HG02885 (cell line): ENCODE data around the gene LMO1.

Source experiments
- ATAC-seq: cut with Tn5 transposase; IDR thresholded peaks from one replicate; pipeline ENCODE4 v1.9.1; 2021; ENCODE audit warnings: mild to moderate bottlenecking; ENCODE audit not compliant: unreplicated experiment, poor library complexity

Gene LMO1

DNA sequence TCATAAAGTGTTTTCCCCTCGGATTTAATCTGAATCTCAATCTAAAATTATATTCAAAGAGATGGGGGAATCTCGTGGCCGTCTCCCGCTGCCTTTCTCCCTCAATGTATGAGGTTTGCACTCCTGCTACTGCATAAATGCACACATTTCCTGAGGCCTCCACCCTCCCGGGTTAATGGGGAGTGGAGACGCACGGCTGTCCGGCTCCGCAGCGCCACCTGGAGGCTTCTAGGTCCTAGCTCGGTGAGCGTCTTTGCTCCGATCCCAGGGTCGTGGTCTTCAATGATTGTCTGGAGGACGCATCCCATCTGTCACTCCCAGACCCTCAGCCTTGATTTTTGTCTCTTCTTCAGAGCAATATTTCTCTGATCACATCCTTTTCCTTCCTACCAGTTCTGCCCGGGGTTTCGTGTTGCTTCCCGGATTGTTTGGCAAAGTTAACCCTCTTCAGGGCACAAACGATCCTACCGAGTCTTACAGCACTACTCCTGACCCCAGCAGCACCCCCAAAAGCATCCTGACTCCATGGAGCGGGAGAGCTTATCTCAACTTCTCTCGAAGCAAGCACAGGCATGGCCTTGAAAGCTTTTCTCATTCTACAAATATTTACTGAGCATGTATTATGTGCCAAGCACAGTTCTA lies at the start of gene LMO1:
Gene LMO1, minus strand, starts transcription at position 110 of the 642 bp plus-strand sequence. CDS start 516 bp downstream, outside the sequence.
- ATAC-seq: peak; percentile 79

DNA sequence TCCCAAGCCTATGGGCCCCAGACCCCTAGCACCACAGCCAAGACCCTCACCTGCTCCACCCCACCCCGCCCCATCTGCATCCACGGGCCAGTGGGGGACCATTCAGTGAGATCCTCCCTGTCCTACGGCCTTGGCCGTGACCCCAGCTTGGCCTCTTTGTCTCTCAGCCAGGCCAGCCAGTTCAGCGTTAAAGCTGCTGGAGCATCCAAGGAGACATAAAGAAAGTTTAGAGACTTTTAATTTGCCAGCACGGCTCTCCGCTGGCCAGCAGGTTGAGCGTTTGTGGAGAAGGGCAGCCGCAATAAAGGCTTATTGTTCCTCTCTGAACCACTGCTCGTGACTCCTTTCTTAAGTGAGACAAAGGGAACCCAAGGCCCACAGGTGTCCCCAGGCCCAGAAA lies 49.3 kb upstream of the LMO1 start:
- no peak for ATAC-seq

DNA sequence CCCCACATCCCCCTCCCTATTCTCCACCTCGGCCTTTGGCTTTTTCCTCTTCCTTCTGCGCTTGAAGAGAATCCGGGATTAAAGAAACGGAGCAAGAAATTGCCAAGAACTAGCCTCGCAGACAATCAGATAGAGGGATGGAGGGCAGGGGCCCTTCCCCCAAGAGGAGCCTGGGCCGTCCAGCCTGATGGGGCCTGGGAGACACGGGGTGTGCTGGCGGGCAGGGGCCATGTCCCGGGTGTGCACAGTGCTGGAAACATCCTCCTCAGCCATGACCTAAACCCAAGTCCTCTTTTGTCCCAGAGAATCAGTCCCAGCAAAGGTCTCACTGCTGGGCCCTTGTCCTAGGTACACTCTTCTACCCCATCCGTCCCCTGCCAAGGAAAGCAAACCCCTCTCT lies 47.7 kb upstream of the LMO1 start:
- no peak for ATAC-seq

DNA sequence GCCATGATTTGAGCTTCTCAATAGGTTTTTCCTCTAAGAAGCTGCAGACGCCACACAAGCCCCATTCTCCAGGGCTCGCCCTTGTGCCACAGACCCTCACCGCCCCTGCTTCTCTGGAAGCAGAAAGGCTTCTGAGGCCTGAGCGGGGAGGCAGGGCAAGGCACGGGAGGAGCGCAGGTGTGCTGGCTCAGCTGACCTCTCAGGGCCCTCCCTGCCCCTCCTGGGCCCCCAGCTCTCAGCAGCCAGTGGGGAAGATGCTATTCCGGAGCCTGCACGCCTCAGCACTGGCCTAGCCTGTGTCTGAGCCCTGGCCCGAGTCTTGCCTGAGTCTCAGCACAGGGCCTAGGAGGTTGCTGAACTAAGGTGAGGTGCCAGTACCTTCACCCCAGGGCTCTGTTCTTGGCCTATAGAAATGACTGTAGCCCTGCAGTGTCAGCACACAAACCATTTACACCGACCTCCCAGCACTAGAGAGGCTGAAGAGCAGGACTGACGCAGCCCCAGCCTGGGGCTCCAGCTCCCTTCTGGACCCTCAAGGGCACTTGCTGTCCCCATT lies 47.1 kb upstream of the LMO1 start:
- ATAC-seq: no peak

DNA sequence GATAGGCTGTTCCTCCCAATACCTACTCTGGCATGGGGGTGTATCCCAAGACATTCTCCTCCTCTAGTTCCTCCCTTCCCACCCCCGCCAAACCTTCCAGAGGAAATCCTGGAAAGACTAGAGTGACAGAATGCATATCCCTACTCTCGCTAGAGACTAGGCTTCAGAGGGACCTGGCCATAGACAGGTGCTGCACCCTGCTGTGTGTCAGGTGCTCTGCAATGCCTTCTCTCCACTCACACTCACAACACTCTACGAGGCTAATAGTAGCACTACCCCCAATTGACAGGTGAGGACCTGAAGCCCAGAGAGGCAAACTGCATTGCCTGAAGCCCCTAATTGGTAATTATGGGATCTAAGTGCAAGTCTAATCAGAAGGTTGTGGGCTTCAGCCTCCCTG lies 46.2 kb upstream of the LMO1 start:
- no peak for ATAC-seq

DNA sequence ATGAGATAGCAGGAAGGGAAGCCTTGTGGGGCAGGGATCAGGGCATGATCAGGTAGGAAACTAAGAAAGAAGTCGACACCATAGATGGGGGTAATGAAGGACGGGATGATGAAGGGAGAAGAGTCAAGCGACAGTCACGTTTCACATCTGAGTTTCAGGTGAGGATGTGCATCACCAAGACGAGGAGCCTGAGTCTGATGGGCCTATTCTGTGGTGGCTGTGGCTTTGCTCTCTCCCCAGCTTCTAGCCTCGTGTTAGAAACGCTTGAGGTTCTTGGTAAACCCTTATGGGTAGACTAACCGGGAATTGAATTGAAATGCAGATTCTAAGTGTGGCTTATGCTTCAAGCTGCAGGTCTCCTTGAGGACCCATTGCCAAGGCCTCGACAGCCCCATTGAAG lies 45.6 kb upstream of the LMO1 start:
- no peak for ATAC-seq

DNA sequence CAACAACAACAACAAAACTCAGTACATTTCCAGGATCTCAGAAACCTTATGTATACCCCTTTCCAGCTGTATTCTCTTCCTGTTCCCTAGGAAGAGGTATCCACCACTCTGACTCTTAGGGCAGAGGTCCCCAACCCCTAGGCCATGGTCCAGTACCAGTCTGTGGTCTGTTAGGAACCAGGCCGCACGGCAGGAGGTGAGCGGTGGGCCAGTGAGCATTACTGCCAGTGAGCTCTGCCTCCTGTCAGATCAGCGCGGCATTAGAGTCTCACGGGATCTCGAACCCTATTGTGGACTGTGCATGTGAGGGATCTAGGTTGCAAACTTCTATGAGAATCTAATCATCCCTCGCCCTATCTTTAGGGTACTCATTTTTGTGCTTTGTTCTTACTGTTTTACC lies 43.9 kb upstream of the LMO1 start:
- no peak for ATAC-seq

DNA sequence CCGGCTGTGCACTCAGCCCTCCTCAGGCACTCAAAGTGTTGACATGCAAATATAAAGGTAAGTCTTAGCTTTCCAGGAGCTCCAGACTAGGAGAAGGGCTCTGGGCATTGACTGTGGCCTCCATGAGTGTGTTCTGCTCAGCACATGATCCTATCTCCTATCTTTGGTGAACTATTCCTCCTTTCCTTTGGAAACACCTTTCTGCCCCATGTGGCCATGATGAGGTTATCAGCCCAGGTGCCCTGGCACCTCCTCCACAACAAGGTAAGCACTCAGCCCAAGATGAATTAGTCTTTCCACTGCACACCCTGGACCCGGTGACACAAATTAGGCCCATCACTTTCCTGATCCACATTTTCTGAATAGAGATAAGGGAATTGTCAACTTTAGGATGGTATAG lies 37.9 kb upstream of the LMO1 start:
- no peak for ATAC-seq

DNA sequence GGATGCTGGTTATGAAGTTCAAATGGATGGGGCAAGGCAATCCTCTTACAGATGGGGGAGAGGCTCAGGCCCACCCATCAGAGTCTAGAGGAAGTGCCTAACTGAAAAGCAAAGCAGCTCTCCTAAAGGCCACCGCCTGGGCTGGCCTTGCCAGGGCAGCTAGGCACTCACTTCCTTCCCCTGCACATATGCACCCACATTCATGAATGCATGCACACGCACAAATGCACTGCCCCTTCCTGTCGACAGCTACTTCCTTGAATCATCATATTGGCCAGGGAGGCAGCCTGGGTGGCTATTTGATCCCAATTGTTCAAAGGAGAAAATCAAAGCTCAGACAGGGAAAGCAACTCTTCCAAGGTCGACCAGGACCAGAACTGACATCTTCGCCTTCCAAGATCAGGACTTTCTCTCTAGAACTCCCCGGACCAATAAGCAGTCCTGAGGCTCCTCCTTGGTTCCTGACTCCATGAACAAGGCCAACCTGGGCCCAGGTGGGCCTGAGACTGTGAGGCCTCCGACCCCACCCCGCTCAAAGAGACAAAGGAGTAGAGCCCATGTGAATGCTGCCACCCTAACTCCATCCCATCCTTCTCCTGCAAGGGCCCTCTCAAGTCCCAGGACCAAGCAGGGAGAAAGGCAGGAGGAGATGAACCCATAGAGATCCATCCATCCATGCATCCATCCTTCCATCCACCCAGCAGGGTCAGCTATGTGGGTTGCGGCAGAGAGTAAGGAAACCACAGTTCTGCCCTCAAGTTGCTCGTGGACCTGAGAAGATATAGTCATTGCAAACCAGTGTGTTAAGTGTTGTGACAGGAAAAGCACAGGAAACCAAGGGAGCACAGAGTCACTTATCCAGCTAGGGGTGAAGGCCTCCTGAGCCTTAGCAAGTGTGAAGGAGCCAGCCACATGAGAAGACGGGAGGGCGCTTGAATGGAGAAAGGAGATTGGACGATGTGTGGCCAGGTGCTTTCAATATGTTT lies 35.4 kb upstream of the LMO1 start:
- ATAC-seq: no peak

DNA sequence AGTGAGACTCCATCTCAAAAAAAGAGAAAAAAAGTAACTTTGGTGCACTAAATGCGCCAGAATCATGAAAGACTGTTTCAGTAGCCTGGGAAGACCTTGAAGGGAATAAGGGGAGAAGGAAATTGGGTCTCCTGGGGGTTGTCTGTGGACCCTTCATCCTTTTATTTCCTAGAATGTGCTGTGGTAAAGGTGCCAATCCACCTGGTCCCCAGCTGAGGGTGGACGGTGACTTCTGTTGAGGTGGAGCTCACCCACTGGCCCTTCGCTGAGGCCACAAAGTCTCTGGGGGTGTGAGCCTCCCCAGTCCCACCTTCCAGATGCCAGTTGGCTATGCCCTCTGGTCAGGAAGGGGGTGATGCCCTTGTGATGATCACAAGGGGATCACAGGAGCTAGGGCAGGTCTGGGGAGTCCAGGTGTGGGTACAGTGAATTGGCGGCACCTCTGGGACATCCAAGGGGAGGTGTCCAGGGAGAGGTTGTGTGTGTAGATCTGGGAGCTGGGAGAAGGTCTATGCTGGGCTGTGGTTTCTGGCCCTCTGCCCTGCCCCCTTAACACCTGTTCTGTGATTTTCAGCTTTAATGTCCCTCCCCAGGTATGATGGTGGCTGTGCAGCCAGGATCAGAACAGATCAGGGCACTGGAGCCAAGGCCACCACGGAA lies 34.2 kb upstream of the LMO1 start:
- no peak for ATAC-seq

DNA sequence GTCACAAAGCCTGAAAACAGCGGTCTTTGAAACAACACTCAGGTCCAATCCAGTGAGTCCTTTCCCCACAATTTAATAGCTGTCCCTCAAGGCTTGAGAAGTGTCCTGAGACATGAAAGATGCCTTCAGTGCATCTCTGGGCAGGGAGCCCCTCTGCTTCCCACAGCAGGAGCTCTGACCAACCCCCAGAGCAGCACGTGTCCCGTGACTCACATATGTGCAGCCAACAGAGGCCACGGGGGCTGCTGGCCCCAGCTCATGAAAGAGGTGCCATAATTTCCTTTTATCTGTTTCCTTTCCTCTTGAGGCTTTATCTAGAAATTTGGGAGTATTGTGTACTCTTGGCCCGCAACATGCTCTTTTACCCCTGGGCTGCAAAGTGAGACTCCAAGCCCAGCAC lies 33.2 kb upstream of the LMO1 start:
- no peak for ATAC-seq

DNA sequence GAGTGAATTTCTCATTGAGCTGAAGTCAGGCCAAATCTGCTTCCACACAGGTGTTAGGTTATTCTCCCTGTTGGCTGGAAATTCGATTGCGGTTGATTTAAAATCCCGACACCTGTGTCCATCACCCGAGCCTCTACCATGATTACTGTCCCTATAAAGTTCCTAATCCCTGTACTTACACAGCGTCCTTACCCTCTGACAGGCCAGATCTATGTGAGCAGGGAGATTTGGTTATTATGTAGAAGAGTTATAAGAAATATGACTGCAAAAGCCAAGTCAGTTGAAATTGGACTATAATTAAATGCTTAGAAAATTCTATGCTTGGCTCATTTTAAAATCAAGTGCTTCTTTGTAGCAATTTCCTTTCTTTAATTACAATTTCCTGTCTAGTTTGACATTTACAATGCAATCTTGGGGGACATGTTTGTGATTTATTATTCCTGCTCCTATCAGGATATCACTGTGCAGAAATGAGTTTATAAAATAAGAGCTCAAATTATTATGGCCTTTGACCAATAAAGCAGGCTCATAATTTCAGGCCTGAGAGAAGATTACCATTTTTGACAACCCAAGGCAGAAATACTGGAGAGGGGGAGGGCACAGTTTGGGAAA lies 32.5 kb upstream of the LMO1 start:
- ATAC-seq: no peak

DNA sequence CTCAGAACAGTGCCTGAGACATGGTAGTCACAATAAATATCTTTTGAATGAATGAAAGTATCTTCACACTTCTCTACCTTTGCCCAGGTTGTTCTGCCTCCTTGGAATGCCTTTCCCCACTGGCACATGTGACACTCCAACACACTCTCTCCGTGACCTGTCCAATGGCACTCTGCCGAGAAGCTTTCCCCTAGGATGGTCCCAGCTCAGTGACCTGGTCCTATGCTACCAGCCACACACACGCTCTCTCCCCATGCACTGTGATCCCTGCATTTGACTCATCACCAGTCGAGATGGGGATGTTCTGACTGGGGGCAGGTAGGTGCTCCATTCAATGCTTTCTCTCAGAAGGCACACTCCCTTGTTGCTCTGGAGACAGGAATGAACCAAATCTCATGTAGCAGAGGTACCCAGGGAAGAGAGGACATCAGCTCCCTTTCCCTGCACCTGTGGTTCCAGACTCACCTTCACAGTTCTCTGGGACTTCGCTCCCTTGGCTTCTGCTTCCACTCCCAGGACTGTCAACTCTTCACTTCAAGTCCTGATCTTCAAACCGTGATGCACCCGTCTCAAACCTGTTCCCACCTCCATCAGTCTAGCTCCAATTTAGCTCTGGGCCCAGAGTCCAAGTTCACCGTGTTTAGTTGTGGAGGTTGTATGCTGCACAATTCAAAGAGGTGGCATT lies 30.7 kb upstream of the LMO1 start:
- ATAC-seq: no peak

DNA sequence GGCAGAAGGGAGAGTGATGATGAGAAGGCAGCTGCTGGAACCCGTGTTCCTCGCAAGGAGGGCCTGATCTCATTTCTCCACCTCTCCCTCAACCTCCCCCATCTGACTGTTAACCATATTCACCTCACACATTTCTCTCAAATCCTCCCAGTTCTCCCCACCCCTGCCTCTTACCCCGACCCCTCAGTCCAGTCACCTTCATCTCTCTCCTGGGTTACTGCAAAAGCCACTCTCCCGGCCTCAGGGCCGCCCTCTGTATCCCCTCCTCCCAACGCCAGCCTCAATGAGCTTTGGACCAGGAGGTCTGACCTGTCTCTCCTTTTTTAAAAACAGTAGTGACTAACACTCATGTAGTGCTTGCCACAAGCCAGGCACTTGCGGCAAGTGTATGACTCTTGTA lies 29.5 kb upstream of the LMO1 start:
- ATAC-seq: no peak

DNA sequence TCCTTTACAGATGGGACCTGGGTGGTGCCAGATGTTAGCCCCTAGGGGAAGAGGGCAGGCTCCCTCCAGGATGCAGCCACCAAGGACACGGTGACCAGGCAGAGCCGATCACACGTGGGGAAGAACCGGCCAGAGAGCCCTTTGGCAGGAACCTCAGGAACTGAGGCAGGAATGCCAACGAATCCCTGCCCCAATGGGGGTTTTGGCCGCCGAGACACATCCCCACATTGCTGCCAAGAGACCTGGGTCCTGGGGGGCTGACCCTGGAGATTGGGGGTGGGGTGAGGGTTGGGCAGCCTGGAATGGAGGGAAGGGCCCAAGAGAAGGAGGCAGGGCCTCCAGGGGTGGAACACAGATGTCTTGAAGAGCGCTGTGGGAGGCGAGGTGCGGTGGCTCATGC lies 28.7 kb upstream of the LMO1 start:
- no peak for ATAC-seq

DNA sequence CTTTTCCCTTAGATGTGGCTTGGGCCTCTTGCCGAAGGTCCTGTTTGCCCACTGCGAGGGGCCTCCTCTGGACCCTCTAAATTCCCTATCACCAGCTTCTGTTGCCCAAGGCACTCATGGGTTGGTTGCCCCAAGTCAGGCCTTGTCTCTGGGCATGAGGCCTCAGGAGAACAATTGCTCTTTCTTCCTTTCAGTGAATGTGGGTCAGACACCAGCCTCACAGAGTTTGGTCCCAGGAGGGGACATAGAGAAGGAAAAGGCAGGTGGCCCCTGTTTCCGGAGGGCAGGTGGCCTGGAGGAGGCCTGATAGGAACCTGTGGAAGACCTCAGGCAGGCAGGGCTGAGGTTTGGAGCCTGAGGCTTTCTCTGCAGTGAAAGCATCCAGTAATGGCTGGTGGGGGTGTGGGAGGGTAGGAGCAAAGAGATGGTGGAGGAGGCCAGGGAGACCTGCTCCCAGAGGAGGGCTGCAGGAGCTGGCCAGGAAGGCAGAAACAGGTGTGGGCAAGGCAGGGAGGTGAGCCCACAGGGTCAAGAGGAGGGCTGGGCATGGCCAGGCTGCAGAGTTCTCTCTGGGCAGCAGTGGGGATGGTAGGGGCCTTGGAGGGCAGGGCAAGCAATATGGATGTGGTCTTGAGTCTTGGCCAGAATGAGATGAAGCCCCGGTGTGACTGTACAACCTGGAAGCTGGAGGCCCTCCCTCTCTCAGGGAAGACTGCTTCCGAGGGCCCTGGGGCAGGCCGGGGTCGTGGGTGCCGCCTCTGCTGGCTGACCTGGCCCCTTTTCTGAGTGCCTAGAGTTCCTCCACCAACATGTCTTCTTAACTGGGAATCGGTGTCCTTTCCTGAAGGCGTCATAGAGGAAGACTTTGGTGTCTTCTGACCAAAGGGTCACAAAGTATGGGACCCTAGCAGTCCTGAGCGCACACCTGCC lies 28.0 kb upstream of the LMO1 start:
- ATAC-seq: no peak

DNA sequence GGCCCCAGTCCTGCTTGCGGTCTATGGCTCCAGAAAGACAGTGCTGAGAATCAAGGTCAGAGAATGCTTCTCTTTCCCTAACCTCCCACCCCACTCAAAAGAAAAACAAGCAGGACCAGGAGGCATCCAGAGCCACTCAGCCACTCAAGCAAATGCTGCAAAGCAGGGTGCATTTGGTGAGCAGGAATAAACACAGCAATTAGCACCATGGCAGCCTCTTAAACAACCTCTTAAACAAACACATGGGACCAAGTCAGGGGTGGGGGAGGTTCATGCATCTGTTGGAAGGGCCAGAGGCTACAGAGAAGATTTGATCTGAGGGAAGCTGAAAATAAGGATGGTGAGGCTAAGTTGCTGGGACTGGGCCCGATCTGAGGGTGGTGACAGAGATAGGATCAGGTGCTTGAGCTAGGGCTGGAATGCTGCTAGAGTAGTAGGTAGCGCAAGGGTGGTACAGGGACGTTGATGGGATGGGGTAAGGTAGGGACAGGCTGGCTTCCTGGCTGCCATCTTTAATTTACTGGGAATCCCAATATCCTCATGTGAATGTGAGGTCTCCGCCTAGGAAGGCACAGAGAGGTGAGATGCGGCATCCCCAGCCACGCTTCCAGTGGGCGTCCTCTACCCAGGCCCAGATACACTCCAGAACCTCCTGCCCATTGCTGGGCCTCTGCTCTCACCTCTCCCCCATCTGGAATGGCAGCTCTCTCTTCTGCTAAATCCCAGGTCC lies 26.6 kb upstream of the LMO1 start:
- no peak for ATAC-seq

DNA sequence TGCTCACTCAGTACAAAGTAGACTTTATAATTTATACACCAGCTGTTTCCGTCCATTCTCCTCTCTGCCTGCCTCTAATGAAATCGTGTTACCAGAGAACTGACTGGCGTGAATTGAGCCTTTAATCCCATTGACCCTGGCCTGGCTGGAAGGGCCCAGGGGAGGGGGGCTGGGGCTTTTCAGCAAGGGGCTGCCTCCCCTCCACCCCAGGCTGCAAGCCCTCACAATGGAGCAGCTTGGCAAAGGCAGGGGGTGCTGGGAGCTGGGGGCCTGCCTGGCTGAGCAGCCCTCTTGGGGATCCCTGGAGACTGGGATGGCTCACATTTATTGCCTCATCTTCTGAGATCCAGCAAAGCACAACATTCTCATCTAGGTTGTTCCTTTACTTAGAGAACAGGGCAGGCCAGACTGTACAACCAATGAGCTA lies 25.8 kb upstream of the LMO1 start:
- no peak for ATAC-seq
